Activated CD8-positive, alpha-beta memory T cell treated with anti-CD3 and anti-CD28 coated beads for 1 hour (primary cell): ENCODE measurements around the gene BARD1.

Source experiments
- DNase-seq, 2 donors: peaks; one replicate each; pipeline ENCODE4 v3.0.0-alpha.2; 2020; ENCODE audit warnings: low read depth in 1 of 2; ENCODE audit errors: extremely low read depth in 1 of 2

BARD1 gene

DNA sequence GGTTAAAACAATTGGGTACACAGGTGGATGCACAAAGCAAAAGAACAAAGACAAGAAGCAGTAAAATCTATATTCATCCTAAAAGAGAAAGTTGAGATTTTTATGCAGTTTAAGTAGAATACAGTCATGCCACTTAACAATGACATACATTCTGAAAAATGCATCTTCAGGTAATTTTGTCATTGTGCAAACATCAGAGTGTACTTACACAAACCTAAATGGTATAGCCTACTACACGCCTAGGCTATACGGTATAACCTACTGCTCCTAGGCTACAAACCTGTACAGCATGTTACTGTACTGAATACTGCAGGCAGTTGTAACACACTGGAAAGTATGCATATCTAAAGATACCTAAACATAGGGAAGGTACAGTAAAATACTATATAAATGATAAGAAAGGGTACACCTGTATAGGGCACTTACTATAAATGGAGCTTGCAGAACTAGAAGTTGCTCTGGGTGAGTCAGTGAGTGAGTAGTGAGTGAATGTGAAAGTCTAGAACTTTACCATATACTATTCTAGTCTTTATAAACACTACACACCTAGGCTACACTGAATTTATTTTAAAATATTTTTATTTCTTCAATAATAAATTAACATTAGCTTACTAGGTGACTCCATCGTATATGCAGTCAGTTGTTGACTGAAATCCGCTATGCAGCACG is 132.9 kb downstream of the BARD1 start:
- DNase-seq: no peak
